ENCODE data around the gene GPBAR1.

GPBAR1 gene

GRCh38 chr2:218256612-218257350, 4.0 kb upstream of the GPBAR1 start:
- Histone ChIP-seq H3K4me2 (ENCODE audit: low read length) (no peak overlapping the region), H3K79me2 (no peaks in the 10 kb centered on the region), H3K27ac (no peak overlapping the region), H3K9ac (no peak overlapping the region), H3K4me1 (peaks cover 2% of the 10 kb centered on the region), H3K27me3 (ENCODE audit: control insufficient read depth, insufficient read depth, low read length) (no peaks in the 10 kb centered on the region), H3K4me3 (ENCODE audit: low read depth, low read length) (no peak overlapping the region), H3K9me3 (ENCODE audit: control insufficient read depth, low read length) (no peaks in the 10 kb centered on the region), H2AFZ (no peak overlapping the region), H3K36me3 (ENCODE audit: control insufficient read depth, insufficient read depth, low read length) (no peaks in the 10 kb centered on the region)
- TF ChIP-seq, protein P1, sequence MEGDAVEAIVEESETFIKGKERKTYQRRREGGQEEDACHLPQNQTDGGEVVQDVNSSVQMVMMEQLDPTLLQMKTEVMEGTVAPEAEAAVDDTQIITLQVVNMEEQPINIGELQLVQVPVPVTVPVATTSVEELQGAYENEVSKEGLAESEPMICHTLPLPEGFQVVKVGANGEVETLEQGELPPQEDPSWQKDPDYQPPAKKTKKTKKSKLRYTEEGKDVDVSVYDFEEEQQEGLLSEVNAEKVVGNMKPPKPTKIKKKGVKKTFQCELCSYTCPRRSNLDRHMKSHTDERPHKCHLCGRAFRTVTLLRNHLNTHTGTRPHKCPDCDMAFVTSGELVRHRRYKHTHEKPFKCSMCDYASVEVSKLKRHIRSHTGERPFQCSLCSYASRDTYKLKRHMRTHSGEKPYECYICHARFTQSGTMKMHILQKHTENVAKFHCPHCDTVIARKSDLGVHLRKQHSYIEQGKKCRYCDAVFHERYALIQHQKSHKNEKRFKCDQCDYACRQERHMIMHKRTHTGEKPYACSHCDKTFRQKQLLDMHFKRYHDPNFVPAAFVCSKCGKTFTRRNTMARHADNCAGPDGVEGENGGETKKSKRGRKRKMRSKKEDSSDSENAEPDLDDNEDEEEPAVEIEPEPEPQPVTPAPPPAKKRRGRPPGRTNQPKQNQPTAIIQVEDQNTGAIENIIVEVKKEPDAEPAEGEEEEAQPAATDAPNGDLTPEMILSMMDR (IDR thresholded peaks at IDR 0.05) = no peak

GRCh38 chr2:218257390-218257981, 3.3 kb upstream of the GPBAR1 start:
- Histone ChIP-seq H3K79me2 (no peaks in the 10 kb centered on the region), H3K36me3 (ENCODE audit: control insufficient read depth, insufficient read depth, low read length) (no peaks in the 10 kb centered on the region), H3K4me3 (ENCODE audit: low read depth, low read length) (no peak overlapping the region), H3K9me3 (ENCODE audit: control insufficient read depth, low read length) (no peaks in the 10 kb centered on the region), H3K4me2 (ENCODE audit: low read length) (no peak overlapping the region), H3K9ac (no peak overlapping the region), H3K27ac (peak overlapping the region; percentile 6), H2AFZ (no peak overlapping the region), H3K4me1 (peaks cover 2% of the 10 kb centered on the region), H3K27me3 (ENCODE audit: control insufficient read depth, insufficient read depth, low read length) (no peaks in the 10 kb centered on the region)
- TF ChIP-seq, protein P1 (IDR thresholded peaks at IDR 0.05) = peak; percentile 32

GRCh38 chr2:218259099-218259961, 1.5 kb upstream of the GPBAR1 start:
- peak overlapping the region; percentile 63 for H3K27ac ChIP-seq

GRCh38 chr2:218260166-218260565, 649 bp upstream of the GPBAR1 start:
- TF ChIP-seq, protein P1 (IDR thresholded peaks at IDR 0.05) = no peak
- peaks cover 2% of the 10 kb centered on the region for H3K4me1 ChIP-seq
- H2AFZ ChIP-seq = no peak overlapping the region
- no peak overlapping the region for H3K9ac ChIP-seq
- H3K4me3 ChIP-seq (ENCODE audit: low read depth, low read length) = no peak overlapping the region
- peak overlapping the region; percentile 63 for H3K27ac ChIP-seq
- H3K4me2 ChIP-seq (ENCODE audit: low read length) = no peak overlapping the region
- H3K36me3 ChIP-seq (ENCODE audit: control insufficient read depth, insufficient read depth, low read length) = no peaks in the 10 kb centered on the region
- no peaks in the 10 kb centered on the region for H3K9me3 ChIP-seq (ENCODE audit: control insufficient read depth, low read length)
- H3K27me3 ChIP-seq (ENCODE audit: control insufficient read depth, insufficient read depth, low read length) = no peaks in the 10 kb centered on the region
- H3K79me2 ChIP-seq = no peaks in the 10 kb centered on the region

More at GRCh38 chr2:218259099-218259961, 1.5 kb upstream of the GPBAR1 start:
- Histone ChIP-seq H3K36me3 (ENCODE audit: control insufficient read depth, insufficient read depth, low read length) (no peaks in the 10 kb centered on the region), H3K4me3 (ENCODE audit: low read depth, low read length) (no peak overlapping the region), H3K9ac (no peak overlapping the region), H2AFZ (no peak overlapping the region), H3K4me1 (peaks cover 2% of the 10 kb centered on the region), H3K9me3 (ENCODE audit: control insufficient read depth, low read length) (no peaks in the 10 kb centered on the region), H3K4me2 (ENCODE audit: low read length) (no peak overlapping the region), H3K27me3 (ENCODE audit: control insufficient read depth, insufficient read depth, low read length) (no peaks in the 10 kb centered on the region), H3K79me2 (no peaks in the 10 kb centered on the region)
- TF ChIP-seq, protein P1 (IDR thresholded peaks at IDR 0.05) = no peak

Measured in parathyroid adenoma (tissue), 2 donors.